Muscle of back (tissue), 11 donors: ENCODE measurements around the gene C14orf93. TPM values are rescaled to one million over a fixed set of nuclear protein-coding genes. Genes with fewer than 3 reads are reported as not detected.

Source experiments
- DNase-seq, 3 donors: peaks; one replicate each; pipeline versions ENCODE4 v3.0.0 to v3.0.0-alpha.2; 2013
- polyA plus RNA-seq, 10 donors: library from polyadenylated mRNA; unstranded; fragments of 120-200 nt; gene quantifications; one replicate each; pipeline ENCODE4 v1.2.1, GENCODE V29; 2013; ENCODE audit not compliant: insufficient read length in 10 of 10

The C14orf93 gene
- polyA plus RNA-seq, 10 donors: 8.4 to 13.8 (median 10.5) TPM

DNA sequence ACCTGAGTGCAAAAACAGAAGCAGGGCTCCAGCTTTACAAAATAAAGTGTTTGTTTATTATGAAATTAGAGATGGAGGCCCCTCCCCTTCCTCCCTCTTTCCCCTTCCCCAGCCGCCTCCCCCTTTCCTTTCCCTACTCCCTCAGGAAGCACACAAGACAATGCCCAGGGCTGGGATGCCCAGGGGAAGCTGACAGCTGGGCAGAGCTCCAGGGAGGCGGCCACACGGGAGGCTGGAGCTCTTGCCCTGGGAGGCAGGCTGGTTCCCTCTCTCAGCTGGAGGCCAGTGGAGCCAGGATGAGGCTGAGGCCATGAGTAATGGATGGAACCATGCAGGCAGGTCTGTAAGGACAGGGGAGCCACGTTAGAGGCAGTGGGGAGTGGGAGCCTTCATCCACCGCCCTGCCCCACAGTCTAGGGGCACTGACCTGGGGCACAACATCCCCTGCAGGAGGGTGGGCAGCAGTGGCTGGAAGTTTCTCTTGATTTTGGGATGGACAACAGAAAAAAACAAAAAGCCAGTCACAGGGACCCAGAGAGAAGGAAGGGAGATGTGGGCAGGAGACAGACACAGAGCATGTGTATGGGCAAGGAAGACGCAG, 37.2 kb upstream of the C14orf93 start:
- no peak for DNase-seq

DNA sequence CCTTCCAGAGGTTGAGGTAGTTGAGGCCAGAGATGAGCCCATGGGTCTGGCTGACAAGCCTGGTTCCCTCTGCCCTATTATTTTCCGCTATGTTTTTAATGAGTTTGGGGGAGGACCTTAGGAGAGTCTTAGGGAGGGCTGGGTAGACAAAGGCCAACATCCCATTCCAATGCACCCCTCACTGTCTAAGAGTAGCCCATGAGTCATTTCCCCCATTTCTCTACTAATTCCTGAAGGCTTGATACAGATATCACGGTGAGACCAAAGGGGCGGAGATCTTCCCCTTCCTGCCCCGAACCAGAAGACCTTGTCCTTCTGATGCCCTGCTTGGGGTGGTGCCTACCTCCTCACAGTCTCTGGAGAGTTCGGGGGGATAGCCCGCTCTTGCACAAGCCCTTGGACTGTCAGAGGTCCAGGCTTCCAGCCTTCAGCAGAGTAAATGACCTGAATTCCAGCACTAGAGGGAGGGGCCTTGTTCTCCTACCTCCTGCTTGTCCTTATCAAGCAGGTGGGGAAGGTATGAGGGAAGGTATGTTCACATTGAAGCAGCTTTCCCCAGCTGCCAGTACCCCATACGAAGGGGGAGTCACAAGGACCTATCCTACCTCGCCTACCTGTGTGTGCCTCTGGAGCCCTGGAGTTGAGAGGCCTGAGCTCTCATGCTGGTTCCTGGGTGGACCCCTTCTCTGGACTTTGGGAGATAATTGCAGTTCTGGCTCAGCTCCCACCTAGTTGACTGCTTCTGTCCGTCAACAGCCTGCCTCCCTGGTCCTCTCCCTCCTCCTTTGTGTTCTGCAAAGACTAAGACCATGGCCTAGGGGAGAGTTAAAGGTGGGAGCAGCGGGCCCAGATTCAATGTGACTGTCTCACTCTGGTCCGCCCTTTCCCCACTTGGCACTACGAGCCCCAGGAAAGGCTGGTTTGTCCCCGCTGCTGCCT, 35.7 kb upstream of the C14orf93 start:
- no peak for DNase-seq

DNA sequence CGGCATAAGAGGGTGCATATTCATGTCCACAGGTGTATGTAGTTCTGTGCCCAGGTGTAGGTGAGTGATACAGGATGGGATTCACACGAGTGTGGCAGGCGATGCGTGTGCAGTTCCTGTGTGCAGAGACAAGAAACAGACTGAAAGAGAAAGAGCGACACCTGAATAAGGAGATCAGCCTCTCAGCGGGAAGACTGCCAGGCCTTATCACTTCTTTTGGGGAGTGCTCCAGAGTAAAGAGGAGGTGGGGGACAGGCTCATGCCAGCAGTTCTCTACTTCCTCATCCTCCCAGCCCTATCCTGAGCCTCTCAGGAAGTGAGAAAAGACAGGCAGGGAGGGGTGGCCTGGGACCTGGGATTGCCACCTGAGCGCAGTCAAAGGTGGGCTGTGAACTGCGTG, 34.9 kb upstream of the C14orf93 start:
- no peak for DNase-seq

DNA sequence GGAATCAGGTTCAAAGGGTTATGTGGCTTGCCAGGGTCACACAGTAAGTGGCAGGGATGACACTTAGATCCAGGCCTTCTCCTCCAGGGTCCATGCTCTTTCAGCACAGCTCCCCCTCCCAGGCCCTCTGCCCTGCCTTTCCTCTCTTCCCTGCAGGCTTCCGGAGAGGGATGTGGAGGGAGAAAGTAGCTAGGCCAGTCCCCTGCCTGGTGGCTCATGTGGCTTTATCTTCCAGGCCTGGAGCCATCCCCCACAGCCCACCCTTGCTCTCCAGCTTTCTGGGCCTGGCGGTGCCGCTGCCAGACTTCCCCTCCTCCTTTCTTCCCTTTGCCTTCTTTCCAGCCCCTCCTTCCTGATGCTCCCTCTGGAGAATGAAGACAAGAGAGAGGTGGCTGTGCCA, 33.8 kb upstream of the C14orf93 start:
- DNase-seq: no peak

DNA sequence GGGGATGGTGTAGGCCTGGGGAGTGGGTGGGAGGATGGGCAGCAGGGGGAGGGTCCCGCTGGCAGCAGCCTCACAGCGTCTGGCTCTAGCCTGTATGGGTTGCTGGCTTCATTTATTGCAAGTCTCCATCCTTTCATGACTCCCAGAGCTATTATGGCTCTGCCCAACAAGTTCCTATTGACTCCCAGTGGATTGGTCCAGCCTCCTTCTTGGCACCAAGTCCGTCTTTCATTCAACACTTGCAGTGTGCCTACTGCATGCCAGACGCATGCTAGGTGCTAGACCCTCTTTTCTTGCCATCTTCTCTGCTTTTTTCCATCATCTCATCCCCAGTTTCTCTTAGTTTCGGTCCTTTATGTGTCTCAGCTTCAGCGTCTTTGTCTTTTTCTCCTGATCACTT, 33.2 kb upstream of the C14orf93 start:
- no peak for DNase-seq

DNA sequence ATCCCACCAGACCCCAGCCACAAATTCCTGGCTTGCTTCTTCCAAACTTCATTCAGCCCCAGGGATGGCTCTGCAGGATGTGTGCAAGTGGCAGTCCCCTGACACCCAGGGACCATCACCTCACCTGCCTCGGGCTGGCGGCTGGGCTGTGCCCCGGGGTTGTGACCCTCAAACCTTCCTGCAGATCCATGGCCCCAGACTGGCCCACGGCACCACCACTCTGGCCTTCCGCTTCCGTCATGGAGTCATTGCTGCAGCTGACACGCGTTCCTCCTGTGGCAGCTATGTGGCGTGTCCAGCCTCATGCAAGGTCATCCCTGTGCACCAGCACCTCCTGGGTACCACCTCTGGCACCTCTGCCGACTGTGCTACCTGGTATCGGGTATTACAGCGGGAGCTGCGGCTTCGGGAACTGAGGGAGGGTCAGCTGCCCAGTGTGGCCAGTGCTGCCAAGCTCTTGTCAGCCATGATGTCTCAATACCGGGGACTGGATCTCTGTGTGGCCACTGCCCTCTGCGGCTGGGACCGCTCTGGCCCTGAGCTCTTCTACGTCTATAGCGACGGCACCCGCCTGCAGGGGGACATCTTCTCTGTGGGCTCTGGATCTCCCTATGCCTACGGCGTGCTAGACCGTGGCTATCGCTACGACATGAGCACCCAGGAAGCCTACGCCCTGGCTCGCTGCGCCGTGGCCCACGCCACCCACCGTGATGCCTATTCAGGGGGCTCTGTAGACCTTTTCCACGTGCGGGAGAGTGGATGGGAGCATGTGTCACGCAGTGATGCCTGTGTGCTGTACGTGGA, 32.4 kb upstream of the C14orf93 start, which contains the start of gene PSMB11:
Gene PSMB11 (plus strand): TSS at position 51 of the 804 bp plus-strand sequence. CDS start 14 bp downstream, at position 65.
- no peak for DNase-seq

DNA sequence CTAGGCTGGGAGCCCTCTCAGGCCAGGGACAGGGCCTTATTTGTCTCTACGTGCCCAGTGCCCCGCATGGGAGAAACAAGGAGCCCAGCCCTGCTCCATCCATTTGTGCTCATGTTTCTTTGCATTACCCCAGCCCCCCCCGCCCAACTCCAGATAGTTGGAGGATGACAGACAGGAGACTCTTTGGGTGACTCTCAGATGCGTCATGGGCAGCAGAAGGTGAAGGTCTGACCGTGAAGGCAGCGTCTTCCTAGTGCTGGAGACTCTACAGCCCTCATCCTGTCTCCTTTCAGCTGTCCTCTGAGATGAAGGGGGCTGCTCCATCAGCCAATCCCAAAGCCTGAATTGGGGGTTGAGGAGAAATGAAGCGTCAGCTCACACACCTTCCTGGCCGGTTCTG, 31.8 kb upstream of the C14orf93 start:
- DNase-seq: no peak

DNA sequence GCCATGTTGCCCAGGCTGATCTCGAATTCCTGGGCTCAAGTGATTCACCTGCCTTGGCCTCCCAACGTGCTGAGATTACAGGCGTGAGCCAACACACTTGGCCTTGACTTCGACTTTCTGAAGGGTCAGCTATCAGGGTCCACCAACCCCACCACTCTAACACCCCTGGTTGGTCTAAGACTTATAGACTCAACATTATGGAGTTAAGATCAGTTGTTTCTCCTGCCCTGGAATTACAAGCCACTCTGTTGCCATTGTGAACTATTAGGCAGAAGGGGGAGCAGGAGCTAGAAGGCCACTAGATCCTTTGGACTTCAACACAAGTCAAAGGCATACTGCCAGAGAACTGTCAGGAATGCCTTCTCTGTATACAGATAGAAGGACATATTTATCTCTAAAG, 30.2 kb upstream of the C14orf93 start:
- DNase-seq: no peak

DNA sequence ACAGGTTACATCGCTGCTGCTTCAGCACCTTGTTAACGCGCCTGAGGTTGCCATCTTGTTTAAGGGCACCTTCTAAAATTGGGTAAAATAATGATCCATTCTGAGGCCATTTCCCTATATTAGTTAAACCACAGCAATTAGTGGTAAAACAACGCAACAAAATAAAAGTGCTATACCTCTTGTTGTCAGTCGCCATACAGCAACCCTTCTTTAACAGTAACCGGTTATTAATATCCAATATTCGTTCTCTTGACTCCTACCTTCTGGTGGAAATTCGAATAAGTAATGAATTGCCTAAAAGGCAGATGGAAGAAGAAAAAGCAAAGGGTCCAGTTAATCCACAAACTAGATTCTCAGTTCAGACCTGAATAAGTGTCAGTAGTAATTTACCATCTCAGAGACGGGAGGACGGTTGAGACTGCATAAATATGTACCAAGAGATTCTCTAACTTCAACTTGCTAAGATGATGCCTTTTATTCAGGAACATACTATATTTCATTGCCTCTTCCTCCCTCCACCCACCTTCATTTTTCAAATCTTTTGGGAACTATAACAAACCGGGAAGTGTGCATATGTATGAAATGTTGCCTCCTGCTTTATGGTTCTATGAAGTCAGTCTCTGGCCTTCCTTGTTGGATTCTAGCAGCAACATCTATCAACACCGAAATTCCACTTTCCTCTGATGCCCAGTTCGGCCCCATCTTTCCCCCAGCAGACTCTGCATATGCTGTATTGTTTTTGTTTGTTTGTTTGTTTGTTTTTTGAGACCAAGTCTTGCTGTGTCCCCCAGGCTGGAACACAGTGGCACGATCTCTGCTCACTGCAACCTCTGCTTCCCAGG, 25.6 kb upstream of the C14orf93 start:
- peak in 1 of 3 donors; percentile 59 for DNase-seq

DNA sequence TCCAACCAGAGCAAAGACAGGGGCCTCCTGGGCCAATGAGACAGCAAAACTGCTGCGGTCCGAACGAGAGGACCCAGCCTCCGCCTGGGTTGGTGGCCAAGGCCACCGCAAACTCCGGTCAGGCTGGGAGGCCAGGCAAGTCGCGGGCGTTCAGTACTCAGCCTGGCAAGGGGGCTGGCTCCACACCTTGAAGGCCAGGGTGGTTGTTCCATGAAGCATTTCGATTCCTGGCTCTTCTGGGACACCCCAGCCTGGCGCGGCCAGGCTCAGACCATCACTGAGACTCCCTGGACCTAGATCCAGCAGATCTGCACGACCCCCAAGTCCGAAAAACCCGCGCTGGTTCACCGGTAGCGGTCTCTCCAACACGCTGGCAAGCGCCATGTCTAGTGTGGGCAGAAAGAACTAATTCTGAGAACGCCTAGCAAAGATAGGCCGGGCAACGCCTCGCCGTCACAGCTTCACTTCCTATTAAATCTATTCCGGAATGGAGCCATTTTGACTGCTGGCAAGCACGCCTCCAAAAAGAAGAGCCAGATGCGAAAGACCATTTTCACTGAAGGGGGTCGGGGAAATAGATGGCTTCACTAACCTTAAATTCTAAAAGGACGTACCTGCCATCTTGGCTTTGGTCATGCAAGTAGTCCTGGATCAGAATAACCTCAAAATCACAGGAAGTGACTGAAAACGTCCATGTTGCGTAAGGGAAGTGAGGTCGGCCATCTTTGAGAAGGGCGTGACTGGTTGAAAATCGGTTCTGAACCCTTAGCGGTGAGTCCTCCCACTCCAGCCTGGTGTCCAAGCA, 24.8 kb upstream of the C14orf93 start, which contains the start of gene PSMB5:
Gene PSMB5 (minus strand): TSS at position 403 of the 805 bp plus-strand sequence. CDS start 19 bp downstream, at position 384.
- DNase-seq: peak; percentile 95 to 99 (median 95)

DNA sequence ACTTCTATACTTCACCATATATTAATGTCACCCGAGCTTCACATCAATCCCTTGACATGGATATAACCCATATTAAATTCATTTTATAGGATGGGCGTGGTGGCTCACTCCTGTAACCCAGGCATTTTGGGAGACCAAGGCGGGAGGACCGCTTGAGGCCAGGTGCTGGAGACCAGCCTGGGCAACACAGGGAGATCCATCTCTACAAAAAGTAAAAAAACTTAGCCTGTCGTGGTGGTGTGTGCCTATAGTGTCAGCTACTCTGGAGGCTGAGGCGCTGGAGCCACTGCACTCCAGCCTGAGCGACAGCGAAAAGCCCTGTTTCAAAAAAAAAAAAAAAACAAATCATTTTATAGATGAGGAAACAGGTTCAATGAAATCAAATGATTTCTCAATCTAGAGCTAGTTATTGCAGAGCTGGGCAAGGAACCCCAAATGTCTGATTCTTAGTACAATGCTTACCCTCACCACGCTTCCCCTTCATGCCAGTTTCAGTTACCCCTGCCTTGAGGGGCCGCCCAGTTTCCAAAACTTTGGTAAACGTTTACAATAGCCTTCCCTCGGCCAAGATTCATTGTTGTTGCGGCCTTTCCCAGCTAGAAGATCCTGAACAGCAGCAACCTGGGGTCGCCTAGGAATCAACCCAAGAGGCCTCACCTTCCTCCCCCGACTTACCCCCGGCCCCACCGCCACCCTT, 24.0 kb upstream of the C14orf93 start:
- peak in 1 of 3 donors; percentile 25 for DNase-seq

DNA sequence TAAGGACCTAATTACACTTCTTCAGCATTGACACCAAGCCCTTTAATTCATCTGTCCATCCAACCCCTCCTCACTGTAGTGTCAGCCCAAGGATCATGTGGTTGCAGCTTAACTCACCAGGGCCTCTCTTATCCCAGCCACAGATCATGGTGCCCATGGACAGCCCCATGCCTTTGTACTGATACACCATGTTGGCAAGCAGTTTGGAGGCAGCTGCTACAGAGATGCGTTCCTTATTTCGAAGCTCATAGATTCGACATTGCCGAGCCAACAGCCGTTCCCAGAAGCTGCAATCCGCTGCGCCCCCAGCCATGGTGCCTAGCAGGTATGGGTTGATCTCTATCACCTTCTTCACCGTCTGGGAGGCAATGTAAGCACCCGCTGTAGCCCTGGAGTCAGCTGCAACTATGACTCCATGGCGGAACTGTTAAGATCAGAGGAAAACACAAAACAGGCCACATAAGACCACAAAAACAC, 23.3 kb upstream of the C14orf93 start:
- DNase-seq: no peak

DNA sequence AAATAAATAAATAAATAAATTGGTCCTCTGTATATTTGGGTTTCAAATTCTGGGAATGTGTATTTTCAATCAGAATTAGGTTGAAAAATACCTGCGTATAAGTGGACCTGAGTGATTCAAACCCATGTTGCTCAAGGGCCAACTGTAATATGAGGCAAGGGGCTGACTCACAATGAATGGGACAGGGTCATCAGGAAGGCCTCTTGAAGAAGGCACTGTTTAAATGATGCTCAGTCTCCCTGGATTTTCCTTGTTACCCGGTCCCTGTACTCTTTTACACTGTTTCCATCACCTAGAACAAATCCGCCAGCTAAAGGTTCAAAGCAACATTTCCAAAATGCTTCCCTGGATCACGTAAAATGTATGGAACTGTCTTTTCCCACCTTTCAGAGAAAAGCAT, 21.0 kb upstream of the C14orf93 start:
- no peak for DNase-seq

DNA sequence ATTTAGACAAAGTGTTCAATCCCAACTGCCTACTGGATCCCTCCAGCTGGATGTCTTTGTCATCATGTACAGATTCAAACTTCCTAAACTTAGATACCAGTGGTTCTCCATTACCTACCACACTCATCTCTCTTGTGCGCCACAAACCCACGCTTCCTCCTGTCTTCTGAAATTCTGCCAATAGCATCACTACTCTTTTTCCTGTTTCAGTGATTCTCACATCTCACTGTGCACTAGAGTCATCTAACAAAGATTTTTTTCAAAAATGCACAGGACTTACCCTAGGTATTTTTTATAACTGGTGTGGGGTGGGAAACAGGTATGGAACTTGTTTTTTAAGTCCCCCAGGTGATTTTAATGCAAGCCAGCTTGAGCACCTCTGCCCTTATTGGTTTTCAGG, 18.9 kb upstream of the C14orf93 start:
- no peak for DNase-seq

DNA sequence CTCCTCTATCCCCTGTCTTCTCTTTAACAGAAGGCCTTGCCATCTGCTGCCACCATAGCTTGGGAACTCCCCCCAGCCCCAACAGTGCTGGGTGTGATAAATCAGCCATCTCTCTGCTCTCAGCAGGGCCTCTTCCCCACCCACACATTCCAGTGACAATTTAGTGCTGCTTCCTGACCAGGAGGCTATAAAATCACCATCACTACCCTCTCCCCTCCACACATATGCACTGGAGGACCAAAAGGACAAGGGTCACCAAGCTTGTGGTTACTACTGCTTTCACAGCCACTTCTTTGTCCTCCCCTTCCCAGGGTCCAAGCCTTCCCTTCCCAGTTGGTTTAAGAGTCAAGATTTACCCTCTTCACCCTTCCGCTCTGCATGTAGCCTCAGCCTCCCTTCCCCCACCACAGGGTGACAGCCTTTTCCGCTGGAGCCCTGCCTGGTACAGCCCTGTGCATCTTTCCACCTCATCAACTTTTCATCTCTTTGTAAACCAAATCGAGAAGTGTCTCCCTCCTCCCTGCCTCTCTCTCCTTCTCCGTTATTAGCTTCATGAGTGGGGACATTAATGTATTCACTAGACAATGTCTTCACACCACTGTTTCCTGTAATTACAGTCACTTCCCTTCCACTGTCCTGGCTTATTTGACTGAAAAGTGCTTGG, 15.3 kb upstream of the C14orf93 start:
- no peak for DNase-seq

DNA sequence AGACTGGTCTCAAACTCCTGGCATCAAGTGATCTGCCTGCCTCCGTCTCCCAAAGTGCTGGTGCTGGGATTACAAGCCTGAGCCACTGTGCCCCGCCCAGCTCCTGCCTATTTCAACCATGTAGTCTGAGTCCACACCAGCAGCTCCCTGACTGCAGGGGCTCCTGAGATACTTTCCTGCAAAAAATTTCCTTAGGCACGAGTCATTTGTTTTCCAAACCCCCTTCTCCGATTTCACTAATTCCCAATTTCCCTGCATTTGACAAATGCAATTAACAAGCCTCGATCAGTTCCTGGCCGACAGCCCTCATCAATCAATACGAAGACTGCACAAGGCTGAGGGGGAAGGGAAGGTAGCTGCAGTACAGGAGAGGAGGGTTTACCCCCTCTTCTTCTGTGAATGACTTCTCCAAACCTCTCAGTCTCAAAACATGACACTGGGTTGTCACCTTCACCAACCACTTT, 14.7 kb upstream of the C14orf93 start:
- no peak for DNase-seq

DNA sequence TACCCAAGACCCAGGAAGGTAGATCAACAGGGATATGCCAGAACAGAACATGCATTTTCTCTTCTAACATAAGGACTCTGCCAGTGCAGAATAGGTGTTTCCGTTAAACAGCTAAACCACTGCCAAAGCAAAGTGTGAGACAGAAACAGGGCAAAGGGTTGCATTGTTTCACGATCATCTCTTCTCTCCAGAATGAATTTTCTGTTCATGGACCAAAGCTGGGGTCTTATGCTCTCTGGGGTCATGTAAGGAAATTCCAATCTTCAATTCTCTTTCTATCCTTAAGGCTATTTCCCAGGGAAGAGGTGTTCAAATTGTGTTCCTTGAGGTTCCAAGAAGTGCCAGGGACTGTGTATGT, 13.8 kb upstream of the C14orf93 start:
- DNase-seq: no peak

DNA sequence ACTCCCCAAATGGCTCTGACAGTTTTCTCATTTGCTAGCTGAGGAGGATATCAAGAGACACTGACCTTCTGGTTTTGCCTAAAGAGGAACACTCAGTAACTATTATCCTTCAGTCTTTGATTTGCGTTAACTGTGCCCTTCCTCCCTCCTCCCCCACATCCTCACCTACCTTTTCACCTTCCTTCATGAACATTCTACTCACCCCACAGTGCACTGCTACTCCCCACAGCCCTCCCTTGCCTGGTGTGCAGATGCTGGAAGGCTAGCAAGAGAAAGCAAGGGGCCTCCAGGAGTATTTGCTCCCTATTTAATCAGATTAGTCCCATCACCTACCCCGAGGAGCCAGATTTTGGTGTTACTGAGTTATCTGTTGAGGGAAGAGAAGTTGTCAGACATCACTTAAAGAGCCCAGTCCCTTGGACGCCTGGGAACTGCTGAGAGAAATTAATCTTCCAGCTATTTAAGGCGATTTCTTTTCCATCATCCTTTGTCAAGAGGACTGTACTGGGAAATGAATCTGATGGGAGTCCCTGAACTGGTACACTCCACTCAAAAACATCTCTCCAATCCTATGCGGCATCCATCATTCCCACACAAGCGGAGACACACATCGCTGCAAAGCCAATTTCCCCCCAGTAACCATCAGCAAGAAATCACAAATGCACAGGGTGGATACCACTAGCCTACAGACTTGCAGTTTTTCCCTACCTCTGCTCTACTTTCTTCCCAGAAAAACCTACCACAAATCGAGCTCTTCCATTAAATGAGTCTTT, 13.3 kb upstream of the C14orf93 start:
- no peak for DNase-seq
